IPS DF 4.7 (cell line): Measurements from ENCODE around the gene GDF7.

ENCODE experiments used
- DNase-seq: peaks from one replicate; pipeline ENCODE4 v3.0.0-alpha.2; 2013; ENCODE audit warnings: low spot score; ENCODE audit errors: extremely low read depth

Gene GDF7

DNA sequence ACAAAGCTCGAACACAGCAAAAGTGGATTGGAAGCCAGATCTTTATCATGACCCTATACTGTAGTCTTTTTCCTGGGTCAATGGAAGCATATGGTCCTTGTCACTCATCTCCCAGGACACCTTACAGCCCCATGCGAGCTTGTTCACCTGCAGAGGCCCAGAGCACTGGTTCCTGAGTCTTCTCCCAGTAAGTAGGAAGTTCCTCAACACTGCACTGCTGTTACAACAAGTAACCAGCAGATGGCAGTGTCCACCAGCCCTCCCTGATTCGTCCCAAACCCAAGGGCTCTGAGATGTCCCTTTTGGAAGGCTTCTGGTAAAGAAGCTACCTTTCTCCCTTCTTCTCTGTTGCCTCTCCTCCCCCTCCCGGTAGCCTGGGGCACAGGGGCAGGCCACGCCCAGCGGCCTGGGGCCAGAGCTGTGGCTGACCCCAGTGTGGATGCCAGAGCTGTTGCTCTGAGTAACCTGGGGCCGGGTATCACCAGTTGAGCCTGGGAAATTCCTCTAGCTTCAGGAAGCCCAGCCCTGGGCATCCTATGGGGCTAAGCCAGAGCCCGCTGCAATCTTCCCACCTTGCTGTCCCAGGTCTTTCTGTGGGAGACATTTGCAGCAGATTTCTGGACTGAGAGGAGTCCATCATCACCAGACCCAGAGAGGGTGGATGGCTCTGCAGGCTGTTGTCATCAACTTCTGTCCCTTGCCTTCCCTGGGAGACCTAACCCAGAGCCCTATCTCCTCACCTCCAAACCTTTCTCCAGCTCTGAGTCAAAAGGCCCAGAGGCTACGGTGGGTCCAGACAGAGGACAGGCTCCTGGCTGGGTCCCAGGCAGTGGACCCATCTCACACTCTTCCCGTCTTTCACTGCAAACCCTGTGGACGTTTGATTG is 5.3 kb upstream of the GDF7 start:
- DNase-seq = peak; percentile 87

DNA sequence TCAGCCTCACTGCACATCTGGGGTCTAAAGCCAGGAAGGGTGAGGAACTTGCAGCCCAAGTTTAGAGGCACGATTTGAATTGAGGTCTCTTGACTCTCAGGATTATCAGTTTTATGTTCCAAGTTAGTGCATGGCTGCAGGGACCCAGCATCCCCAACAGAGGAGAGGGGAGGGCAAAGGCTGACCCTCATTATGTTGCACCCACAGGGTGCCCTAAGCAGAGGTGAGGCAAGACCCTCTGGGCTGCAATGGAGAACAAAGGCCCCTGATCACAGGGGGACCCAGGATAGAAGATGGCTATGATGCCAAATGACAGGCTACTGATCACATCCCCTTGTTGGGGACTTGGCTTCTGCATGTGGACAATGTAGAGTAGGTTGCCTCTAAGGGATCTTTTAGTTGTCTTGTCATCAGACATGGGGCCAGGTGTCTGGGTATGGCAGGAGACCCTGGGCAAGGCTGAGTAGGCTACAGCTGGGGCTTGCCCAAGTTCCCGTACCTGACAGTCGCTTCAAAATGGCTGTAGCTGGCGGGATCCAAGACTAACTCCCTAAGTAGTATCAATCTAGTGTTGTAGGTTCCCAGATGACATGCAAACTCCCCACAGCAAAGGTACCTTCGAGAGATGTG is 4.5 kb upstream of the GDF7 start:
- no peak for DNase-seq

DNA sequence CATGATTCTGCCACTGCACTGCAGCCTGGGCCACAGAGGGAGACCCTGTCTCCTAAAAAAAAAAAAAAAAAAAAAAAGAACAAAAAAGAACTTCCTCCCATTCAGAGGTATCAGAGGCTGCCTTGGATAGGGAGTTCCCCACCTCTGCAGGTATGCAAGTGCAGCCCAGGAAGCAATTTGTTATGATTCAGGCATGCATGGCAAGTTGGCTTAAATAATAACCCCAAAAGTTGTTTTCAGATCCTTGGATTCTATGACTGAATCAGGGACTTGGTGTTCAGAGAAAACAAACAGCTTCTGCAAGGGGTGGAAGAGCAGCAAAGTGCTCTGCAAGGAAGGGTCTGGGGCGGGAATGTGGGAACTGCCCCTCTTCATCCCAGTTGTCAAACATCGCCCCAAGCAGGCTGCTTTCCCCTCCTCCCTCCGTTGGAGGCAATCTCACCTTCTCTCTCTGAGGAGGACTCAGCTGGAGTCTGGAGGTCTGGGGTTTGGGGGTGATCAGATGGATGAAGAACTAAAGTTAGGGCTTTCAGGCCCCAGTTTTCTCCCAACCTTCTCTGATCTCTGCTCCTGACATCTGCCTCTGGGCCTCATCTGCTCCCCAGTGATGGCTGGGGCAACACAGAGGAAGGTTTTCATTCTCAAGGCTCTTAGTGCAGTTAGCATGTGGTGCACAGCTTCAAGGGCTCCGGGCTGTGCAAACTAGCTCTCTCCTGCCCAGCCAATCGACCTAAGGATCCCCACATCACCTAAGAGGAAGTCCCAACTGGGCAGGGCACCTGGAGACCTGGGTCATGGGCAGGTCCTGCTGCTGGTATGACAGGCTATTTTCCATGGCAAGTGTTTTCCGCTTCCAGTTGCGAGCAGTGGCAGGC is 3.5 kb upstream of the GDF7 start:
- no peak for DNase-seq

DNA sequence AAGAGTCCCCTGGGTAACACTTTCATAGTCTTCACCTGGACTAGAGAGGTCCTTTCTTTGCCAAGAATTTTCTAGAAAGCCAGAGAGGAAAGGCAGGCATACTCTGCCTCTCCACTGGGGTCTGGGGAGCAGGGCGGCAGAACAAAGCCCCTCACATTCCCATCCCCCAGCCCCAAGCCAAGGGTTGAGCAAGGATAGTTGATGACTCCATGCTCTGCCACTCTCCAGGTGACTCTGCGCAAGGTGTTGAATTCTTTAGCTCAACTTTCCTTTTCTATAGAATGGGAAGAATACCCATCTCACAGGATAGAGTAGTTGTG is 2.9 kb upstream of the GDF7 start:
- DNase-seq = no peak

DNA sequence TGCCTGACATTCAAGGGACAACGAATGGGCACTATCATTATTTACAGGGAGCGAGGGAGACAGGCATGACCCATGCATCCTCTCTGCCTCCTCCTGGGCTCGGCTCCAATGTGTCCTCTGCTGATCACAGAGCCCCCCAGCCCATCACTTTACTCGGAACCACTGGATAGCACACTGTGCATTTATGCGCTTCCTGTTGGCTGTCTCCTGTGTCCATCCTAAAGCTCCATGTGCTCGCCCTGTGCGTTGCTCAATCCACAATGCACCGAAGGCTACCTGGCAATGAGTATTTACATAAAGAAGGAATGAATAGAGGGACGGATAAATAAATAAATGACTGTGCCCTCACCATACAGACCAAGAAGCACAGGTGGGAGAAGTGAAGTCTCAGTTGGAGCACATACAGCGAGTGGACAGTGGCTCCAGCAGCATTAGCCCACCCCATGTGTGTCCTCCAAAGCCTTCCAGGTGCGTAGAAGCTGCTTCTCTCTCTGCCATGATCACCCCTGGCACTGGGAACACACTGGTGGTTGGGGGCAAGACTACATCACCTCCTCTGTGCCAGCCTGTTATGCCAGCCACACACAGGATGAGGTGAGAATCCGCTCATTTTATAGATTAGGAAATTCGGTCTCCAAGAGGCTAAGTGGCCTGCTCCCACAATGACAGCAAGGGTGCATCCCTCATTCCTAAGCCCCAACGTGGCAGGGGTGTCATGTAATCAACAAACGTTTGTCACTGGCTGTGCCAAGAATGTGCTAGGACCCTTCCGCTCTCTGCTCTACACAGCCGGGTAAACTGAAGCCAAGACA is 2.3 kb upstream of the GDF7 start:
- DNase-seq = no peak

DNA sequence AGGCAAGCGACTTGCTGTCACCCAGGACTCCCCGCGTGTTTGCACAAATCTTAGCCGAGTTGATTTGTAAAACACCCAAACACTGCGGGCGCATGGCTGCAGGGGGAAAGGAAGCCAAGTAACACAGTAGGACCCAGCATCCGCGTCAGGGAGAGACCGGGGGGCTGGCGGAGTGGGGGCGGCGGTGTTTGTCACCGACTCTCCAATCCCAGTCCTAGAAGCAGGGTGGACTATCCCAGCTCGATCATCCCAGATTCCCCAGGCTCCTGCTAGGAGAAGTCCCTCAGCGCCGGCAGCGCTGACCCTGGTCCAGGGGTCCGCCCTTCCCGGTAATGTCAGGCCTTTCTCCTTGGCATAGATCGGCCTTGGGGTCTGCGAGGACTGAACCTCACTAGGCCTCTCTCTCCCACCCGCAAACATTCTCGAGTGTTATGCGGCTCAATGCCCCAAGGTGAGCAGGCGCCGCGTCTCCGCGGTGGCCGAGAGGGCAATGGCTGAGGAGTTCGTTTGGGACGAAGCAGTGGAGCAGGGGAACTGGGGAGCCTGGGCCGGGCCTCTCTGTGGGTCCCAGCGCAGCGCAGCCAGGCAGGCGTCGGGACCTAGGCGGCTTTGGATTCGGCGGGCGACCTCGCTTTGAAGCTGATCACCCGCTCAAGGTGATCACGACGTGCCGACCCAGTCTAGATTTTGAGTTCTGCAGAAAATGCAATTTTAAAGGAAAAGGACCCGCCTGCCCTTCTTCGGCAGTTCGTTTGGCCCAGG is 1.5 kb upstream of the GDF7 start:
- DNase-seq = no peak

DNA sequence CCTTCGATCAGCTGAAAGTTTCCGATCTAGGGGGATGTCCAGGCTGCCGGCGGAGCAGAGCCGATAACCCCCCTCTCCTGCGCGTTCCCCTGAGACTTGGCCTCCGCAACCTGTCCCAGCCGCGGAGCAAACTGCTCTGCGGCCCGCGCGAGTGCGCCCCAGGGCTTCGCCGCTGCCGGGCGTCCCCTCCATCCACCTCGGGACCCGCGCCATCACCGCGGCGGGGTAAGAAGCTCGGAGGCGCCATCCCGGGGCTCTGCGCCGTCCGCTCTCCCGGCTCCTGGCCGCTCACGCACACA is 990 bp upstream of the GDF7 start:
- no peak for DNase-seq

DNA sequence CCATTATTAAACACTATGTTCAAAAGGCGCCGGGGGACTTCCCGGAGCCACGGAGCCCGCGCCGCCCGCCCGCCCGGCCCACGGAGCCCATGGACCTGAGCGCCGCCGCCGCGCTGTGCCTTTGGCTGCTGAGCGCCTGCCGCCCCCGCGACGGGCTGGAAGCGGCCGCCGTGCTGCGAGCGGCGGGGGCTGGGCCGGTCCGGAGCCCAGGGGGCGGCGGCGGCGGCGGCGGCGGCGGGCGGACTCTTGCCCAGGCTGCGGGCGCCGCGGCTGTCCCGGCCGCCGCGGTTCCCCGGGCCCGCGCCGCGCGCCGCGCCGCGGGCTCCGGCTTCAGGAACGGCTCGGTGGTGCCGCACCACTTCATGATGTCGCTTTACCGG is 197 bp downstream of the GDF7 start:
- no peak for DNase-seq

DNA sequence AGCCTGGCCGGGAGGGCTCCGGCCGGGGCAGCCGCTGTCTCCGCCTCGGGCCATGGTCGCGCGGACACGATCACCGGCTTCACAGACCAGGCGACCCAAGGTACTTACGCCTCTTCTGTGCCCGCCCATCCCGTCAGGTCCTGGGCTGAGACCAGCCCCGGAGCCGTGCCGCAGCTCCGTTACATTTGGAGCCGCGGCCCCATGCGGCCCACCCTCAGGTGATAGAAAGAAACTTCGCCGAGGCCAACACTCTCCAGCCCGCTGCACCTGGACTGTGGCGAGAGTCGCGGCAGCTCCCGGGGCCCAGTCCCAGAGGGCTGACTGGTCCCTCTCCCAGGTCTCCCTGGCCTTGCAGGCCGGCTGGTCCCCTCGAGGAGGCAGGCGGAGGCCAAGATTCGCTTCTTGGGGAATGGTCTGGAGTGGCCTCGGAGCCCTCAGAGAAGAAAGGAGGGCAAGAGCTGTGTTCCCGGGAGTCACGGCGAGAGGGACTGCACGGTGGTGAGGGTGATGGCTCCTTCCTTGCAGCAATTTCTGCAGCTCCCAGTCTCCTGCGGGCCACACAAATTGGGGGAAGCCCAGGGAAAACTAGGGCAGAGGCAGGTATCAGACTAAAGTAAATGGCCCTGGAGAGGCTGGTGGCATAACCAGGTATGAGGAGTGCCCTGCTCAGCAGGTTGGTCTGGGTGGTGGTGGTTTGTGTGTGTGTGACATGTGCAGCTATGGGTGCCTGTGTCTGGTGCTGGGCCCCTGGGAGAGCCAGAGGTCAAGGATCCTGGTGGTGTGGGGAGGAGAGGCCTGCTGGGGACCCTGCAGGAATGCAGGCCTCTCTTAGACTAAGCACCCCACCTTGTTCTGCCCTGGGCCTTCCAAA is 822 bp downstream of the GDF7 start:
- no peak for DNase-seq

DNA sequence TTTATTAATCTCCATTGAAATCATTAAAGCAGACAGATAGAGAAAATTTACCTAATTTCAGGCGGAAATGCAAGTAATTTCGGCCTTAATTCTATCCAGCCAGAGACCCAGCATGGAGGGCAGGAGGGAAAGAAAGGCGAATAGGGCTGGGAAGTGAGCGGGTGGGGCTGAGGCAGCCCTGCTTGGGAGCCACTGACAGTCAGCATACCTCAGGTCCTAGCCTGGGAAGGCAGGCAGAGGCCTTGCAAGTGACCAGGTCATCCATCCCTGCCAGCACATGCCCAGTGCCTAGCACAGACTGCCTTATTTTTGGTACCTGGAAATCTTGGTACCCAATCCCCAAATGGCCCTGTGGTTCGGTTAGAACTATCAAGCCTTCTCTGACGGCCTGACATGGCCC is 1.5 kb downstream of the GDF7 start:
- no peak for DNase-seq

DNA sequence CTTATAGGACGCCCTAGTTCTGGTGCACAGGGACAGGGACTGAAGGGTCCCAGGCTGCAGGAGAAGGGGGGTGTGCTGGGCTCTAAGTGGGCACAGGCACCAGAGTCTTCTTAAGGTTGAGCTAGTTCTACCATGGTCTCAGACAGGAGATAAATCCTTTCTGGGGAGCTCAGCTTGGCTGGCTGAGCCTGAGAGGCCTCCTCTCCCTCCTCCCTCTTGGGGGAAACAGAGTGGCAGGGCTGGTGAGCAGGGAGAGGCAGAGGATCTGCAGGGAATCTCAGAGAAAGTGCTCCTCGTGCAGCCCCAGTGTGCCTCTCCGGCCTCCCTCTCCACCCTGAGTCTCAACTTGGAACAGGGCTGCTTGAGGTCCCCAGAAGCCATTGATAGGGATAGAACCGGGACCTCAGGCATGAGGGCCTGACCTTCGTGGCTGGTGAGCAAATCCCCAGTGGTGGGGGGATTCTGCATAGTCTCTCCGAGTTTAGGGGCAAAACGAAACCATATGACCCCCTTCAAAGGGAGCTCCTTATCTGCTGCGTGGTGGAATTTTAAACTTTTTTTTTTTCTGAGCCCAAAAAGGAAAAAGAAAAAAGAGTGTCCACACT is 2.0 kb downstream of the GDF7 start:
- no peak for DNase-seq

DNA sequence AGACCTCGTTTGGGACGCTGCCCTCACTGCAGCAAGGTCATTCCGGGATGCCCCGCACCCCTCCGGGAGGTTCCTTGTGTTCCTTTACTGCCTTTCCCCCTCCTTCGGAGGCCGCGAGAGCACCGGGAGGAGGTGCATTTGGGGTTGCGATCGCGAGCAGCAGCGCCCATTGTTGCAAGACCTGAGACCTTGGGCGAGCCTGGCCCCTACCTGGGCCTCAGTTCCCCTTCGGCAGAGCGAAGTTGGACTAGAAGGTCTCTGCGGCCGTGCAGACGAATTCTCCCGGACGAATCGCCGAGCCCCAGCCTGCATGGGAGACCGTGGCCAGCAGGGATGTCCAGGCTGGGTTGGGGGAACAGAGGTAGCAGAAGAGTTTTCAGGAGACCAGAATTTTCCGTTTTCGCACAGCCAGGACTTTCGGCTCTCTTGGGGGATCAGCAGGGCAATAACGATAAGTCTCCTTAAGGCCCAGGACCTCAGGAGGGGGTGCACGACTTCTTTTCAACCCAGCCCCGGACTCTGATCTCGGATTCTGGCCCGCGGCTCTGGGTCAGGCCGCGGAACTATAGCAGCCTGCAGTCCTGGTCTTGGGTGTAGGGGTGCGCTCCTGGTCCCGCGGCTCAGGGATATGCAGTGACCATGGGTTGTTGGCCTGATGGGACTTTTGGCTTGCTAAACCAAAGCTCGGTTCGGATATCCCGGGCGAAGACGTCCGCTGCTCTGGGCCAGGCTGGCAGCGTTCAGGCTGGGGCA is 2.8 kb downstream of the GDF7 start:
- DNase-seq = no peak

DNA sequence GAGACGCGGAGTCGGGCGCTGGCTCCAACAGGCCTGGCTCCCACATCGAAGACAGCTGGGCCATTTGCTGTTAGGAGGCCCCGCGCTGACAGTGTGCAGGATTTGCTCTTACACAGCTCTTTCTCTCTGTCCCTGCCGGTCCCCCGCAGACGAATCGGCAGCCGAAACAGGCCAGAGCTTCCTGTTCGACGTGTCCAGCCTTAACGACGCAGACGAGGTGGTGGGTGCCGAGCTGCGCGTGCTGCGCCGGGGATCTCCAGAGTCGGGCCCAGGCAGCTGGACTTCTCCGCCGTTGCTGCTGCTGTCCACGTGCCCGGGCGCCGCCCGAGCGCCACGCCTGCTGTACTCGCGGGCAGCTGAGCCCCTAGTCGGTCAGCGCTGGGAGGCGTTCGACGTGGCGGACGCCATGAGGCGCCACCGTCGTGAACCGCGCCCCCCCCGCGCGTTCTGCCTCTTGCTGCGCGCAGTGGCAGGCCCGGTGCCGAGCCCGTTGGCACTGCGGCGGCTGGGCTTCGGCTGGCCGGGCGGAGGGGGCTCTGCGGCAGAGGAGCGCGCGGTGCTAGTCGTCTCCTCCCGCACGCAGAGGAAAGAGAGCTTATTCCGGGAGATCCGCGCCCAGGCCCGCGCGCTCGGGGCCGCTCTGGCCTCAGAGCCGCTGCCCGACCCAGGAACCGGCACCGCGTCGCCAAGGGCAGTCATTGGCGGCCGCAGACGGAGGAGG is 3.5 kb downstream of the GDF7 start:
- no peak for DNase-seq

DNA sequence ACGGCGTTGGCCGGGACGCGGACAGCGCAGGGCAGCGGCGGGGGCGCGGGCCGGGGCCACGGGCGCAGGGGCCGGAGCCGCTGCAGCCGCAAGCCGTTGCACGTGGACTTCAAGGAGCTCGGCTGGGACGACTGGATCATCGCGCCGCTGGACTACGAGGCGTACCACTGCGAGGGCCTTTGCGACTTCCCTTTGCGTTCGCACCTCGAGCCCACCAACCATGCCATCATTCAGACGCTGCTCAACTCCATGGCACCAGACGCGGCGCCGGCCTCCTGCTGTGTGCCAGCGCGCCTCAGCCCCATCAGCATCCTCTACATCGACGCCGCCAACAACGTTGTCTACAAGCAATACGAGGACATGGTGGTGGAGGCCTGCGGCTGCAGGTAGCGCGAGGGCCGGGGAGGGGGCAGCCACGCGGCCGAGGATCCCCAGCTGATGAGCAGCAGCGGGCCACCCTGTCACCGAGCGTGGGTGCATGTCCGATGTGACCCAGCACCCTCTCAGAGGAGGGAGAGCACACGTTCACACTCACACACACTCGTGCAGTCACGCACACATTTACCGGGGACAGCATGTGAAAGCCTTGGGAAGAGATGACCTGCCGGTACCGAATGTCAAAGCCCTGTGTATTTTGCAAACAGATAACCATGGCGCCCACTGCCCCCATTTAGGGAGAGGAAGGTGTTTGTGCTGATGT is 4.2 kb downstream of the GDF7 start:
- no peak for DNase-seq

DNA sequence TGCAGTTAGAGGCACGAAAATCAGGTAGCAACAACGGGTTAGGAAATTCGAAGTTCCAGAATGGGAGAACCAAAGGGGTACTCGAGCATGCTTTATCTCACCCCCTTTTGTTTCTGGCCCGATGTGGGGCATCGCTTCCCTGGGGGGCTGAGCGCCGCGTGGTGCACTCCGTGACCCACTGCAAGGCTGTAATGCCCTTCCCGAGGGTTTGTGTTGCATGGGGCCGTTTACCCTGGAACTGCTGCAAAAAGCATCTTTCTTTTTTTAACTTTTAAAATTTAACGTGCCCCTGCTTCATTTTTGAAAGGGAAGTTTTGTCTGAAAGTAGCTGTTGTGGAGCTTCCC is 4.8 kb downstream of the GDF7 start:
- no peak for DNase-seq

DNA sequence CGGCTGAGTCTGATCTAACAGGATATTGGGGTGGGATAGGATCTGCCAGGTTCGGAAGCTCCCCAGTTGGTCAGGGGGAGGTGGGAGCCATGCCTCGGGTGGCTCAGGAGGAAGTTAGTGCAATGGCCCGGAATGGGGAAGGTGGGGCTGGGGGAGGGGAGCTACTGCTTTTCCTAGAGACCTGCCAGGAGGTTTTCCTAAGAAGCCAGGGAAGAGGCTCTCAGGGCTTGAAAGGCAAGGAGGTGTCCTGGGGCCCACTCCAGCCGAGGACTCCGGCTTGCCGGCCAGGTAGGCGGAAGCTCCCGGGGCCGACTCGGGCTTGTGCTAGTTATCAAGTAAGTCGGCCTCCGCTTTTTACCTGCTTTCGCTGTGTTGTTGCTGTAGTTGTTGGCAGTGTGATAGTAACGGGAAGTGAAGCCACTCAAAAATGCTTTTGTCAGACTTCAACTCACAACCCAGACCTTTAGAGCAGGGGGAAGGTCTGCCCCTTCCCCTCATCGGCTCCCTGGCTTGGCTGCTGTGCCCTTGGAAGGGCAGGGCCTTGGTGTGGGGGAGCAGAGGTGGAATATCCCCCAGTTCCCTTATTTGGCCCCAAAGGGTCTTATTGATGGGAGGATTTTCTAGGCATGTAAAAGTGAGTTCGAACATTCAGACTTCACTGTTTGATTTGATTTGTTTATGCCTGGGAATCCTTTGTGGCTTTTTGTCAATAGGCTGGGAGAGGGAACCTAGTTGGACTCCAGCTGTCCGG is 5.4 kb downstream of the GDF7 start:
- DNase-seq = no peak
